Measurements from ENCODE around the gene VSIR. TPM values are rescaled to one million over a fixed set of nuclear protein-coding genes. Genes with fewer than 3 reads are reported as not detected.

The VSIR gene
- total and polyA plus RNA-seq, 10 of the 15 experiments (the other 5 are each of a cell fraction or from before 2014, with no cell fraction given): 0.19 to 12.5 (median 6.7) TPM

- Histone ChIP-seq H3K36me3 (ENCODE audit: control insufficient read depth in 2 of 2, insufficient read depth in 2 of 2, low read length in 1 of 2) (no peaks in the 10 kb centered on the region), H3K27me3 (replicated peaks in 1 of 2; ENCODE audit: control insufficient read depth in 2 of 2, insufficient read depth in 2 of 2, low read length in 1 of 2) (no peaks in the 10 kb centered on the region), H3K4me2 (ENCODE audit: control insufficient read depth, insufficient read depth) (no peak overlapping the region), H3K79me2 (ENCODE audit: control insufficient read depth, insufficient read depth, low read length) (no peaks in the 10 kb centered on the region), H4K20me1 (ENCODE audit: control insufficient read depth, insufficient read depth) (no peaks in the 10 kb centered on the region), H3K9ac (ENCODE audit: control insufficient read depth, insufficient read depth, low read length) (no peak overlapping the region), H3K4me1 (ENCODE audit: control insufficient read depth, insufficient read depth, low read length) (peaks cover 17% of the 10 kb centered on the region), H2AFZ (ENCODE audit: control insufficient read depth, low read depth, low read length) (no peak overlapping the region), H3K4me3 (no peak overlapping the region), H3K27ac (ENCODE audit: control insufficient read depth, insufficient read depth) (no peak overlapping the region), H3K9me3 (replicated peaks; ENCODE audit: control insufficient read depth, insufficient read depth, low read length) (no peaks in the 10 kb centered on the region; the same call in 2 of the 3 replicates)
- no peak for ATAC-seq
- ChIA-PET CTCF (interaction anchor here (1.3 kb wide), 1 partner anchor 29 kb away, joined by 4 read pairs; no protein-coding TSS in a partner anchor), POLR2A (no interaction called here), SMC1A (ENCODE audit: uncharacterized antibody, unreplicated experiment) (no interaction called here), RAD21 (ENCODE audit: unreplicated experiment) (no interaction called here)
- no peak for DNase-seq (ENCODE audit: low read depth, low spot score)
- intact Hi-C loops (cut with micrococcal nuclease; ENCODE audit: unreplicated experiment) (no loop called here), in situ Hi-C loops (cut with MboI) (no loop called here)
- 85% methylated on average over 12 of the region's 12 CpGs for WGBS (ENCODE audit: insufficient coverage, insufficient replicate concordance, low lambda C conversion rate, missing lambda C conversion rate)
- no peak for FAIRE-seq
- BruUV-seq (replicated peaks): no TSS peak
- no peak for TF ChIP-seq SMC3 (IDR thresholded peaks at IDR 0.05; ENCODE audit: borderline replicate concordance, low read length)
- TF ChIP-seq YY1 (IDR thresholded peaks at IDR 0.05; ENCODE audit: low read depth, low read length): no peak
- TF ChIP-seq CBX3 (IDR thresholded peaks at IDR 0.05; ENCODE audit: borderline replicate concordance, low read depth): no peak
- no peak for TF ChIP-seq SRF (IDR thresholded peaks at IDR 0.05; ENCODE audit: low read depth in 2 of 2, low read length in 2 of 2)
- TF ChIP-seq CREM (IDR thresholded peaks at IDR 0.05; ENCODE audit: low read depth): no peak
- TF ChIP-seq MLLT1 (IDR thresholded peaks at IDR 0.05): no peak
- no peak for TF ChIP-seq ZNF24 (IDR thresholded peaks at IDR 0.05)
- TF ChIP-seq PAX8 (IDR thresholded peaks at IDR 0.05): no peak
- TF ChIP-seq ZNF687 (IDR thresholded peaks at IDR 0.05): no peak
- TF ChIP-seq E2F8 (IDR thresholded peaks at IDR 0.05; ENCODE audit: low read depth, partially characterized antibody): no peak
- no peak for TF ChIP-seq RUNX3 (IDR thresholded peaks at IDR 0.05; ENCODE audit: low read length)
- TF ChIP-seq ESRRA (IDR thresholded peaks at IDR 0.05; ENCODE audit: low read length): no peak
- TF ChIP-seq TCF12 (IDR thresholded peaks at IDR 0.05; ENCODE audit: low read depth, low read length): no peak
- TF ChIP-seq TCF7 (IDR thresholded peaks at IDR 0.05; ENCODE audit: borderline replicate concordance): no peak
- TF ChIP-seq EZH2 (IDR thresholded peaks at IDR 0.05; ENCODE audit: borderline replicate concordance, control insufficient read depth, low read depth, low read length): no peak
- TF ChIP-seq NR2C2 (IDR thresholded peaks at IDR 0.05; ENCODE audit: borderline replicate concordance, control insufficient read depth, insufficient read length, low read depth): no peak
- TF ChIP-seq POLR2AphosphoS2 (IDR thresholded peaks at IDR 0.05; ENCODE audit: low read depth, low read length): no peak
These were observed 36.1 kb downstream of the VSIR start for GRCh38 chr10:71737001-71737833.
